Neural cell (in vitro differentiated cells): ENCODE results near the gene PTMS. TPM values are rescaled to one million over a fixed set of nuclear protein-coding genes. Genes with fewer than 3 reads are reported as not detected.
"Not testable (repeated sequence)": the region's sequence is repeated elsewhere in the genome, so short reads cannot be mapped to it uniquely, and the experiment has no call there.

Source experiments
- H2AFZ ChIP-seq: fragments of 200-600, 300-800 bp; sonication (generic), shearing (Covaris generic); 2 replicates; pipeline ENCODE4 v1.6.0; 2014; ENCODE audit warnings: low read depth, mild to moderate bottlenecking, antibody characterized with exemption, low read length, moderate library complexity
- H3F3A ChIP-seq: fragments of 200-600 bp; shearing (Covaris generic); 2 replicates; pipeline ENCODE4 v1.6.1; 2016; ENCODE audit warnings: mild to moderate bottlenecking, moderate library complexity, mixed read lengths, antibody characterized with exemption, low read length; ENCODE audit not compliant: insufficient read depth, poor library complexity, severe bottlenecking
- H3K27ac ChIP-seq: fragments of 200-600, 300-800 bp; sonication (generic), shearing (Covaris generic); 2 replicates; pipeline ENCODE4 v1.5.1; 2014; ENCODE audit warnings: mild to moderate bottlenecking, low read length, moderate library complexity
- H3K27me3 ChIP-seq: fragments of 300-800, 200-600 bp; sonication (generic), shearing (Covaris generic); 2 replicates; pipeline ENCODE4 v1.6.0; 2014; ENCODE audit warnings: mild to moderate bottlenecking, low read depth, low read length, moderate library complexity; ENCODE audit not compliant: insufficient read depth
- H3K36me3 ChIP-seq: fragments of 300-800, 200-600 bp; sonication (generic), shearing (Covaris generic); 2 replicates; pipeline ENCODE4 v1.5.1; 2014; ENCODE audit warnings: mild to moderate bottlenecking, antibody characterized with exemption, low read length, moderate library complexity; ENCODE audit not compliant: insufficient read depth
- H3K4me2 ChIP-seq: fragments of 300-800, 200-600 bp; sonication (generic), shearing (Covaris generic); 2 replicates; pipeline ENCODE4 v1.6.0; 2014; ENCODE audit warnings: mild to moderate bottlenecking, low read length
- H3K4me3 ChIP-seq: fragments of 300-800, 200-600 bp; sonication (generic), shearing (Covaris generic); 2 replicates; pipeline ENCODE4 v1.5.1; 2014; ENCODE audit warnings: mild to moderate bottlenecking, low read length, moderate library complexity
- H3K79me2 ChIP-seq: fragments of 200-600 bp; shearing (Covaris generic); replicated peaks from 2 replicates; pipeline ENCODE4 v1.6.0; 2014; ENCODE audit warnings: mild to moderate bottlenecking, low read length, moderate library complexity; ENCODE audit not compliant: insufficient read depth
- H3K9ac ChIP-seq: fragments of 300-800, 200-600 bp; sonication (generic), shearing (Covaris generic); 2 replicates; pipeline ENCODE4 v1.6.1; 2016; ENCODE audit warnings: mild to moderate bottlenecking, low read length, mixed read lengths
- H3K9me2 ChIP-seq: fragments of 200-600 bp; shearing (Covaris generic); 2 replicates; pipeline ENCODE4 v1.6.1; 2016; ENCODE audit warnings: mild to moderate bottlenecking, low read length, mixed read lengths; ENCODE audit not compliant: insufficient read depth
- H3K9me3 ChIP-seq: fragments of 200-600, 300-800 bp; sonication (generic), shearing (Covaris generic); 2 replicates; pipeline ENCODE4 v1.6.1; 2016; ENCODE audit warnings: mild to moderate bottlenecking, mixed run types, low read length, moderate library complexity, mixed read lengths
- H4K20me1 ChIP-seq: fragments of 200-600 bp; shearing (Covaris generic); 2 replicates; pipeline ENCODE4 v1.6.1; 2016; ENCODE audit warnings: mild to moderate bottlenecking, mixed run types; ENCODE audit not compliant: insufficient read depth
- MXI1 ChIP-seq: fragments of 450-650 bp; conservative IDR thresholded peaks from 2 replicates; pipeline ENCODE4 v1.6.1; 2014; ENCODE audit warnings: antibody characterized with exemption, mild to moderate bottlenecking; ENCODE audit not compliant: poor library complexity, severe bottlenecking
- POLR2AphosphoS5 ChIP-seq: IDR thresholded peaks from 2 replicates; pipeline ENCODE4 v1.6.1; 2012
- RAD21 ChIP-seq: fragments of 450-650 bp; conservative IDR thresholded peaks from 2 replicates; pipeline ENCODE4 v1.6.1; 2014; ENCODE audit warnings: antibody characterized with exemption, mild to moderate bottlenecking, moderate library complexity
- SMC3 ChIP-seq: fragments of 450-650 bp; conservative IDR thresholded peaks from 2 replicates; pipeline ENCODE4 v1.6.1; 2014; ENCODE audit warnings: antibody characterized with exemption, mild to moderate bottlenecking, moderate library complexity; ENCODE audit not compliant: poor library complexity
- TAF1 ChIP-seq: IDR thresholded peaks from 2 replicates; pipeline ENCODE4 v1.6.1; 2012; ENCODE audit warnings: low read depth
- polyA plus RNA-seq: library from polyadenylated mRNA; depleted of rRNA; stranded (reverse); fragments of >200 nt; gene quantifications from 2 replicates; pipeline ENCODE4 v1.2.3, GENCODE V29; 2014
- TF ChIP-seq, protein P1 (sequence below): fragments of 450-650 bp; IDR thresholded peaks from 2 replicates; pipeline ENCODE4 v1.5.1; 2014; ENCODE audit warnings: antibody characterized with exemption, mild to moderate bottlenecking, moderate library complexity; ENCODE audit not compliant: poor library complexity, severe bottlenecking
- TF ChIP-seq, protein P2 (sequence below): IDR thresholded peaks from 2 replicates; pipeline ENCODE4 v1.6.1; 2012; ENCODE audit warnings: borderline replicate concordance

PTMS gene
- polyA plus RNA-seq, 1 donor from 2014 or later, result 557 TPM

DNA sequence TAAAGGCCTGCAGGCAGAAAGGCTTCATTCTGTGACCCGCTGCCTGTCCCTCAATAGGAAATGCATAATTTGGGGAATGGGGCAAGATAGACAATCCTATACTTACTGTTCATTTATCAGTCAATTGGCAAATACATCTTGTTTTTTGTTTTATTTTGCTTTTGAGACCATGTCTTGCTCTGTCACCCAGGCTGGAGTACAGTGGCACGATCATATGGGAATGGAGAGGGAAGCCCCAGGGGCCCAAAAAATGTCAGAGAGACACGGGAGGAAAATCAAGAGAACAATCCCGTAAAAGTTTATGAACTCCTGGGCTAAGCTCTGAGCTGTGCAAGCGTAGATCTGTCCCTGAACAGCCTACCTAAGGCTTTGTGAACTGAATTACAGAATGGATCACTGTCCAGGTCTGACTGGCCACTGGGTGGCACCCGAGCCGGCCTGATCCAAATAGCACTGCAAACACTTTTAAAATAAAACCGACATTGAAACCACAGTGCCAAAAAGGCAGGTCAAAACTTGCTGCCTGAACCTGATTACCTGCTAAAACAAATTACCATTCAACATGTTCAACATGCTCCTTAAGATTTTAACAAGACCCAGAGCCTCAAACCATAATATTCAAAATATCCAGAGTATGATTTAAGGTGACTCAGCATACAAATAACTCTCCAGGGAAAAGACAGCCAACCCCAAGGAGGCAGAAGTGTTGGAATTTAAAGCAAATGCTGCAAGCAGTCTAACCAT is 30.5 kb upstream of the PTMS start:
- H3K9ac ChIP-seq, result no peak overlapping the region
- no peaks in the 10 kb centered on the region for H3K9me2 ChIP-seq
- no peak overlapping the region for H3K4me2 ChIP-seq
- H3K9me3 ChIP-seq, result no peaks in the 10 kb centered on the region
- no peaks in the 10 kb centered on the region for H3K27me3 ChIP-seq
- H3K27ac ChIP-seq, result no peak overlapping the region
- H3K79me2 ChIP-seq, result no peaks in the 10 kb centered on the region
- H3K36me3 ChIP-seq, result no peaks in the 10 kb centered on the region
- TF ChIP-seq, protein P1, sequence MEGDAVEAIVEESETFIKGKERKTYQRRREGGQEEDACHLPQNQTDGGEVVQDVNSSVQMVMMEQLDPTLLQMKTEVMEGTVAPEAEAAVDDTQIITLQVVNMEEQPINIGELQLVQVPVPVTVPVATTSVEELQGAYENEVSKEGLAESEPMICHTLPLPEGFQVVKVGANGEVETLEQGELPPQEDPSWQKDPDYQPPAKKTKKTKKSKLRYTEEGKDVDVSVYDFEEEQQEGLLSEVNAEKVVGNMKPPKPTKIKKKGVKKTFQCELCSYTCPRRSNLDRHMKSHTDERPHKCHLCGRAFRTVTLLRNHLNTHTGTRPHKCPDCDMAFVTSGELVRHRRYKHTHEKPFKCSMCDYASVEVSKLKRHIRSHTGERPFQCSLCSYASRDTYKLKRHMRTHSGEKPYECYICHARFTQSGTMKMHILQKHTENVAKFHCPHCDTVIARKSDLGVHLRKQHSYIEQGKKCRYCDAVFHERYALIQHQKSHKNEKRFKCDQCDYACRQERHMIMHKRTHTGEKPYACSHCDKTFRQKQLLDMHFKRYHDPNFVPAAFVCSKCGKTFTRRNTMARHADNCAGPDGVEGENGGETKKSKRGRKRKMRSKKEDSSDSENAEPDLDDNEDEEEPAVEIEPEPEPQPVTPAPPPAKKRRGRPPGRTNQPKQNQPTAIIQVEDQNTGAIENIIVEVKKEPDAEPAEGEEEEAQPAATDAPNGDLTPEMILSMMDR, result peak; percentile 63
- TF ChIP-seq RAD21, result peak; percentile 67
- TF ChIP-seq SMC3, result peak; percentile 72
- TF ChIP-seq TAF1, result no peak
- no peak for TF ChIP-seq POLR2AphosphoS5
- TF ChIP-seq, protein P2, sequence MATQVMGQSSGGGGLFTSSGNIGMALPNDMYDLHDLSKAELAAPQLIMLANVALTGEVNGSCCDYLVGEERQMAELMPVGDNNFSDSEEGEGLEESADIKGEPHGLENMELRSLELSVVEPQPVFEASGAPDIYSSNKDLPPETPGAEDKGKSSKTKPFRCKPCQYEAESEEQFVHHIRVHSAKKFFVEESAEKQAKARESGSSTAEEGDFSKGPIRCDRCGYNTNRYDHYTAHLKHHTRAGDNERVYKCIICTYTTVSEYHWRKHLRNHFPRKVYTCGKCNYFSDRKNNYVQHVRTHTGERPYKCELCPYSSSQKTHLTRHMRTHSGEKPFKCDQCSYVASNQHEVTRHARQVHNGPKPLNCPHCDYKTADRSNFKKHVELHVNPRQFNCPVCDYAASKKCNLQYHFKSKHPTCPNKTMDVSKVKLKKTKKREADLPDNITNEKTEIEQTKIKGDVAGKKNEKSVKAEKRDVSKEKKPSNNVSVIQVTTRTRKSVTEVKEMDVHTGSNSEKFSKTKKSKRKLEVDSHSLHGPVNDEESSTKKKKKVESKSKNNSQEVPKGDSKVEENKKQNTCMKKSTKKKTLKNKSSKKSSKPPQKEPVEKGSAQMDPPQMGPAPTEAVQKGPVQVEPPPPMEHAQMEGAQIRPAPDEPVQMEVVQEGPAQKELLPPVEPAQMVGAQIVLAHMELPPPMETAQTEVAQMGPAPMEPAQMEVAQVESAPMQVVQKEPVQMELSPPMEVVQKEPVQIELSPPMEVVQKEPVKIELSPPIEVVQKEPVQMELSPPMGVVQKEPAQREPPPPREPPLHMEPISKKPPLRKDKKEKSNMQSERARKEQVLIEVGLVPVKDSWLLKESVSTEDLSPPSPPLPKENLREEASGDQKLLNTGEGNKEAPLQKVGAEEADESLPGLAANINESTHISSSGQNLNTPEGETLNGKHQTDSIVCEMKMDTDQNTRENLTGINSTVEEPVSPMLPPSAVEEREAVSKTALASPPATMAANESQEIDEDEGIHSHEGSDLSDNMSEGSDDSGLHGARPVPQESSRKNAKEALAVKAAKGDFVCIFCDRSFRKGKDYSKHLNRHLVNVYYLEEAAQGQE, result no peak
- no peak for TF ChIP-seq MXI1
- H3K4me3 ChIP-seq, result no peak overlapping the region
- H4K20me1 ChIP-seq, result no peaks in the 10 kb centered on the region
- no peak overlapping the region for H2AFZ ChIP-seq
- no peaks in the 10 kb centered on the region for H3F3A ChIP-seq

DNA sequence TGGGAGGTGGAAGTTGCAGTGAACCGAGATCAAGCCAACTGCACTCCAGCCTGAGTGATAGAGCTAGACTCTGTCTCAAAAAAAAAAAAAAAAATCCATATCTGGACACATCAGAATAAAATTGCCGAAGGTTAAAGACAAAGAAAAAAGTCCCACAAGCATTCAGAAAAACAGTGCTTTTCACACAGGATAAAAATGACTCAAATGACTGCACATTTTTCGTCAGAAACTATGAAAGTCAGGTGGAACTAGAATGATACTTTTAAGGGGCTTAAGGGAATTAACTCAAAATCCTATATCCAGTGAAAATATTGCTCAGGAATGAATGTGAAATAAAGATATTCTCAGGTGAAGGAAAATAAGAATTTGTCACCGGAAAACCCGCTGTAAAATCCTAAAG is 29.4 kb upstream of the PTMS start:
- H3K9me3 ChIP-seq, result no peaks in the 10 kb centered on the region
- no peak for TF ChIP-seq MXI1
- no peak overlapping the region for H3K27ac ChIP-seq
- H3K4me3 ChIP-seq, result no peak overlapping the region
- H2AFZ ChIP-seq, result no peak overlapping the region
- no peak overlapping the region for H3K4me2 ChIP-seq
- H3K79me2 ChIP-seq, result no peaks in the 10 kb centered on the region
- no peaks in the 10 kb centered on the region for H4K20me1 ChIP-seq
- H3K36me3 ChIP-seq, result no peaks in the 10 kb centered on the region
- H3K9ac ChIP-seq, result no peak overlapping the region
- H3K27me3 ChIP-seq, result no peaks in the 10 kb centered on the region
- H3F3A ChIP-seq, result no peaks in the 10 kb centered on the region
- no peaks in the 10 kb centered on the region for H3K9me2 ChIP-seq

DNA sequence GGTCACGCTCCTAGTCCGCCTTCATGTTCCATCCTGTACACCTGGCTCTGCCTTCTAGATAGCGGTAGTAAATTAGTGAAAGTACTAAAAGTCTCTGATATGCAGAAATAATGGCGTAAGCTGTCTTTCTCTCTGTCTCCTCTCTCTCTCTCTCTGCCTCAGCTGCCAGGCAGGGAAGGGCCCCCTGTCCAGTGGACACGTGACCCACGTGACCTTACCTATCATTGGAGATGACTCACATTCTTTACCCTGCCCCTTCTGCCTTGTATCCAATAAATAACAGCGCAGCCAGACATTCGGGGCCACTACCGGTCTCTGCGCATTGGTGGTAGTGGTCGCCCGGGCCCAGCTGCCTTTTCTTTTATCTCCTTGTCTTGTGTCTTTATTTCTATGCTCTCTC is 24.1 kb upstream of the PTMS start:
- H3K36me3 ChIP-seq, H3F3A ChIP-seq, H3K79me2 ChIP-seq, H2AFZ ChIP-seq, H3K9ac ChIP-seq, H3K9me3 ChIP-seq, H4K20me1 ChIP-seq, H3K9me2 ChIP-seq, H3K4me2 ChIP-seq, H3K27ac ChIP-seq, H3K27me3 ChIP-seq, H3K4me3 ChIP-seq: not testable (repeated sequence)
